22Rv1 (cell line): Measurements from ENCODE around the gene ADIPOQ.
"Not testable (repeated sequence)": the region's sequence is repeated elsewhere in the genome, so short reads cannot be mapped to it uniquely, and the experiment has no call there.

ENCODE experiments used
- H3K27ac ChIP-seq: fragments of 450-650 bp; 2 replicates; pipeline ENCODE4 v1.5.1; 2017
- CTCF ChIP-seq: fragments of 450-650 bp; IDR thresholded peaks from 2 replicates; pipeline ENCODE4 v1.5.1; 2017; ENCODE audit warnings: mild to moderate bottlenecking
- ZFX ChIP-seq: fragments of 450-650 bp; IDR thresholded peaks from 2 replicates; pipeline ENCODE4 v1.6.1; 2017; ENCODE audit warnings: antibody characterized with exemption, borderline replicate concordance

Gene ADIPOQ

GRCh38 chr3:186810336-186810996 lies 32.0 kb upstream of the ADIPOQ start:
- TF ChIP-seq ZFX (no peak), CTCF (no peak)

GRCh38 chr3:186811313-186811712 lies 31.2 kb upstream of the ADIPOQ start:
- not testable (repeated sequence) for H3K27ac ChIP-seq

More at GRCh38 chr3:186810336-186810996, 32.0 kb upstream of the ADIPOQ start:
- no peak overlapping the region for H3K27ac ChIP-seq

GRCh38 chr3:186814100-186814499 lies 28.4 kb upstream of the ADIPOQ start:
- no peak overlapping the region for H3K27ac ChIP-seq
- TF ChIP-seq CTCF: no peak
- no peak for TF ChIP-seq ZFX

GRCh38 chr3:186815435-186815834 lies 27.1 kb upstream of the ADIPOQ start:
- no peak overlapping the region for H3K27ac ChIP-seq
- no peak for TF ChIP-seq ZFX

GRCh38 chr3:186818516-186818915 lies 24.0 kb upstream of the ADIPOQ start:
- no peak overlapping the region for H3K27ac ChIP-seq
- TF ChIP-seq ZFX: no peak
- TF ChIP-seq CTCF: no peak

GRCh38 chr3:186818956-186819355 lies 23.6 kb upstream of the ADIPOQ start:
- H3K27ac ChIP-seq: no peak overlapping the region
- no peak for TF ChIP-seq ZFX
- TF ChIP-seq CTCF: no peak

- TF ChIP-seq CTCF (peak; percentile 90), ZFX (no peak)
- H3K27ac ChIP-seq: no peak overlapping the region
Measured at GRCh38 chr3:186821429-186822387, 20.8 kb upstream of the ADIPOQ start.

GRCh38 chr3:186822388-186822759 lies 20.1 kb upstream of the ADIPOQ start:
- not testable (repeated sequence) for H3K27ac ChIP-seq

- no peak overlapping the region for H3K27ac ChIP-seq
- TF ChIP-seq CTCF (no peak), ZFX (no peak)
Measured at GRCh38 chr3:186823386-186823785, 19.1 kb upstream of the ADIPOQ start.
